Bronchus fibroblast of lung (primary cell): ENCODE results near the gene SFTPB. TPM values are rescaled to one million over a fixed set of nuclear protein-coding genes. Genes with fewer than 3 reads are reported as not detected.

Source experiments
- total RNA-seq: library from RNA; depleted of rRNA; stranded (reverse); fragments of >200 nt; gene quantifications from 2 replicates; pipeline ENCODE4 v1.2.3, GENCODE V29; 2015

The SFTPB gene
- total RNA-seq = not detected in 2 replicates

DNA sequence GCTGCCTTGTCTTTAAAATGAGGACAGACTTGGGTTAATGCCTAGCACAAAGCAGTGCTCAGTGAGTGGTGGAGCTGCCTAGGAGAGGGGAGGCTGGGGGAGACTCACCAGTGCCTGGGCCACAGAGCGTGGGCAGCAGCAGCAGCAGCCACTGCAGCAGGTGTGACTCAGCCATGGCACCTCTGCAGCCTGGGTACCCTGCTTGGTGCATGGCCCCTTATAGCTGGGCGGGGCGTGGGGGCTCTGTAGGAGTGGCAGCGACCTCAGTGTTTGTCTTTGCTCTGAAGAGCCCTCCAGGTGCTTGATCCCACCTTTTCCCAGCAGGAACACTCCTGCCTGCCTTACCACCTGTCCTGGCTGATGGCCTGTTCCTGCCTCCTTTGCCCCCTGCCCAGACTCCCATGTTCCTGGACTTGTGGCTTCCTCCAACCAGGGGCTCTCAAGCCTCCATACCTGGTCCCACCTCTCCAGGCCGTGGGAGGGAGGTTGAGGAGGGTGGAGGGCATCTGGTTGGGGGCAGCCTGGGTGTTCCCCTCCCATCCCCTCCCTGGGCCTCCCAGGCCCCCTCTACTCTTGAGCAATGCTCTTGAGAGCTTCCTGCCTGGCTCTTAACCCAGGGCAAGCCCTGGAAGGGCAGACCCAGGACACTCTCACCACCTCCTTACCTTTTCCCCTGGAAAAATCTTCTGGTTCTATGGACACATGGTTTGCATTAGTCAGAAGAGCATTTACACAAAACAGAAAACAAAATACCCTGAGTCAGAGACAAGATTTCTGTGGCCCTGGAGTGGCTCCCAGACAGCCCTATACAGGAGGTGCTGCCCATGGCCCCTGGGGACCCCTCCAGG is at the start of gene SFTPB:
SFTPB (minus strand) TSS at position 191 of the 848 bp plus-strand sequence; CDS start at position 175, 16 bp downstream.

DNA sequence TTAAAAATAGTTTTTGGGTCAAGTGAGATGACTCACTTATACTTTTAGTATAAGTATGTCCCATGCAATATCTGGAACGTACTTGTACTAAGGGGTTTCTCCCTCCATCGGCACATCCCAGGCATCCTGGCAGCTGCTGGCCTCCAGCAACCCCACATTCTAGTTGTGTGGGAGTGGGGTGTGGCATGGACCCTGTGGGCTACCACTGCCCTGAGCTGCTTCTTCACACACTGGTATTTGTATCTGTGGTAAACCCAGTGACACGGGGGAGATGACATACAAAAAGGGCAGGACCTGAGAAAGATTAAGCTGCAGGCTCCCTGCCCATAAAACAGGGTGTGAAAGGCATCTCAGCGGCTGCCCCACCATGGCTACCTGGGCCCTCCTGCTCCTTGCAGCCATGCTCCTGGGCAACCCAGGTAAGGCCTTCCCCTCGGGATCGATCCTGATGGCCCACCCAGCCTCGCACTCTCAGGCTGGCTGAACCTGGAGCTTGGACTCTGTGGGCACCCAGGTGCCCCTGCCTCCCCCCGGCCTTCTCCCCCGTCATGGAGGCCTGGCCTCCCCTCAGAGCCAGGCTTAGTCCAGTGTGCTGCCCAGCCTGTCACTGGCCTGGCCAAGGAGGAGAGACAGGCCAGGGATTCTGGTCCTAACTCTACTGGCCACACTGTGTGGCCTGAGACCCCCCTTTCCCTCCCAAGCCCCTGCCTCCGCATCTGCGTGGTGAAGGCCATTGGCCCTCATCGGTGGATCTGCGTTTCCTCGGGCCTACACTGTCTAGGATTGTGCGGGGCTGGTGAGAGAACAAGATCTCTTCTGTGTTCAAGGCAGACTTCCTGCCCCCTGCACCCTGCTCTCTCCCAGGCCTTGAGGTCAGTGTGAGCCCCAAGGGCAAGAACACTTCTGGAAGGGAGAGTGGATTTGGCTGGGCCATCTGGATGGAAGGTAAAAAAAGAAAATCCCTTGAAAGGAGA is 26.3 kb upstream of the SFTPB start, which contains the start of gene GNLY:
GNLY (plus strand) TSS at position 307 of the 974 bp plus-strand sequence; CDS start at position 368, 61 bp downstream.

DNA sequence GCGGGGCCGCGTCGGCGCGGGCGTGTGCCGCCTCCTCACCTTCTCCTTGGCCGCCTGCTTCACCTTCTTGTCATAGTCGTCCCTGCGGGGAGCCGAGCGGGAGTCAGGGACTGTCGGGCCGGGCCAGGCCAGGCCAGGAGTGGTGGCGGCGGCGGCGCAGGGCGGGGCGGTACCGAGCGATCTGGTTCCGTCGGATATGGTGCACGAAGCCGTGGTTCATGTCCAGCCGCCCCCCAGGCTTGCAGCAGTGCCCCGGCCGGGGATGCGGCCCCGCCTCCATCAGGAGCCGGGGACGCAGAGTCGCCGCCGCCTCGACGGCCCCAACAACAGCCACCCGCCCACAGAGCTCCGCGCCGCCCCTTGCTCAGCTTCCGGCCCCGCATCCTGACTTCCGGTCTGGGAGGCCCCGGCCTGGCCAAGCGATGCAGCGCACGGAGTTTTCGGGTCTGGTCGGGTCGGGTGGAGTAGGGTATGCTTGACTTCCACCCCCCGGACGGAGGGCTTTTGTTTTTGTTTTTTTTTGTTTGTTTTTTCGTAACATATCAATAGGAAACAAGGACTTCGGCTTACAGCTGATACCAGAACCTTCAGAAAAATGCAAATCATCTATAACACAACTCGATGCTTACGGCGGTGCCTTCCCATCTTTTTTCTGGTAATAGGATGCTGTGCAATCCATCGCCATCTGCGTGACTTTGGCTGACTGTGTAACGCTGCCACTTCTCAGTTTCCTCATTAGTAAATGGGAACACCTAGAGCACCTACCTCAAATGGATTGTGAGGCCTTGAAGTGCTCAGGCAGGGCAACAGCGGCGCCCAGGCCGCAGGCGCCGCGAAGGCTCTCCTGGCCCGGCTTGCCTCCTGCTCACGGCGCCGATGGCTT is 56.1 kb downstream of the SFTPB start, which contains the start of gene C2orf68:
C2orf68 (minus strand) TSS at position 362 of the 883 bp plus-strand sequence; CDS start at position 280, 82 bp downstream.

Other genes starting within 250 kb of the SFTPB start
- 0.34 and 0.59 TPM in 2 replicates for gene SH2D6, start 249.5 kb downstream of the SFTPB start, total RNA-seq
- gene MAT2A, start 129.0 kb downstream of the SFTPB start, total RNA-seq = 82.9 and 86.1 TPM in 2 replicates
- gene GGCX, start 106.7 kb downstream of the SFTPB start, total RNA-seq = 50.1 and 53.3 TPM in 2 replicates
- 2.5 and 5.2 TPM in 2 replicates for gene VAMP8, start 90.6 kb downstream of the SFTPB start, total RNA-seq
- 98.0 and 106 TPM in 2 replicates for gene VAMP5, start 83.8 kb downstream of the SFTPB start, total RNA-seq
- 281 and 288 TPM in 2 replicates for gene RNF181, start 72.5 kb downstream of the SFTPB start, total RNA-seq
- gene TMEM150A, start 65.5 kb downstream of the SFTPB start, total RNA-seq = 9.9 and 10.7 TPM in 2 replicates
- 12.5 and 14.5 TPM in 2 replicates for gene C2orf68, start 56.1 kb downstream of the SFTPB start, total RNA-seq
- gene USP39, start 52.0 kb downstream of the SFTPB start, total RNA-seq = 76.1 and 76.5 TPM in 2 replicates
- not detected in 2 replicates for gene GNLY, start 26.2 kb upstream of the SFTPB start, total RNA-seq
- 11.4 and 15.1 TPM in 2 replicates for gene ATOH8, start 85.8 kb upstream of the SFTPB start, total RNA-seq
- 2.5 and 3.9 TPM in 2 replicates for gene ST3GAL5, start 220.8 kb upstream of the SFTPB start, total RNA-seq